NB4 (cell line): ENCODE measurements around the gene TBX10.
"Not testable (repeated sequence)": the region's sequence is repeated elsewhere in the genome, so short reads cannot be mapped to it uniquely, and the experiment has no call there.

ENCODE experiments used
- DNase-seq: peaks from one replicate; pipeline ENCODE4 v3.0.0; 2010; ENCODE audit warnings: low read depth
- H3K4me3 ChIP-seq: one replicate; pipeline ENCODE4 v1.5.1; 2011; ENCODE audit warnings: mild to moderate bottlenecking, low read depth, low read length, moderate library complexity
- CTCF ChIP-seq: IDR thresholded peaks from one replicate; pipeline ENCODE4 v1.5.1; 2012; ENCODE audit warnings: low read depth, low read length
- MAX ChIP-seq: IDR thresholded peaks from 2 replicates; pipeline ENCODE4 v1.6.1; 2011; ENCODE audit warnings: low read depth, low read length
- MYC ChIP-seq: IDR thresholded peaks from 2 replicates; pipeline ENCODE4 v1.6.1; 2011; ENCODE audit warnings: low read depth, low read length
- POLR2A ChIP-seq: IDR thresholded peaks from 2 replicates; pipeline ENCODE4 v1.6.1; 2011; ENCODE audit warnings: mild to moderate bottlenecking; ENCODE audit not compliant: insufficient read length; ENCODE audit errors: extremely low read depth

TBX10 gene

GRCh38 chr11:67626970-67627369 lies 12.6 kb downstream of the TBX10 start:
- DNase-seq, result no peak
- H3K4me3 ChIP-seq, result no peak overlapping the region
- TF ChIP-seq CTCF (no peak), MYC (no peak)

- DNase-seq, H3K4me3 ChIP-seq: not testable (repeated sequence)
Observed at GRCh38 chr11:67626131-67626833, 13.3 kb downstream of the TBX10 start.

- not testable (repeated sequence) for DNase-seq
Observed at GRCh38 chr11:67623795-67624194, 15.8 kb downstream of the TBX10 start.

GRCh38 chr11:67622905-67623304 lies 16.7 kb downstream of the TBX10 start:
- not testable (repeated sequence) for H3K4me3 ChIP-seq, DNase-seq

More at GRCh38 chr11:67623795-67624194, 15.8 kb downstream of the TBX10 start:
- not testable (repeated sequence) for H3K4me3 ChIP-seq

GRCh38 chr11:67621928-67622327 lies 17.6 kb downstream of the TBX10 start:
- H3K4me3 ChIP-seq, DNase-seq: not testable (repeated sequence)

- H3K4me3 ChIP-seq, DNase-seq: not testable (repeated sequence)
Observed at GRCh38 chr11:67620621-67621020, 18.9 kb downstream of the TBX10 start.

- DNase-seq, H3K4me3 ChIP-seq: not testable (repeated sequence)
Observed at GRCh38 chr11:67619683-67620618, 19.6 kb downstream of the TBX10 start.

- not testable (repeated sequence) for H3K4me3 ChIP-seq
Observed at GRCh38 chr11:67618901-67619659, 20.5 kb downstream of the TBX10 start.

GRCh38 chr11:67617243-67617953 lies 22.2 kb downstream of the TBX10 start:
- DNase-seq, result no peak
- TF ChIP-seq MAX, result no peak
- TF ChIP-seq MYC, result no peak
- TF ChIP-seq POLR2A, result no peak
- no peak for TF ChIP-seq CTCF
- H3K4me3 ChIP-seq, result no peak overlapping the region

More at GRCh38 chr11:67618901-67619659, 20.5 kb downstream of the TBX10 start:
- DNase-seq, result not testable (repeated sequence)
